IMR-90 (cell line): ENCODE measurements around the gene PDZD2. TPM values are rescaled to one million over a fixed set of nuclear protein-coding genes. Genes with fewer than 3 reads are reported as not detected.

Experiments
- ATAC-seq: fragments of 200-7000 bp; cut with Tn5 transposase; 2 replicates; pipeline ENCODE4 v1.9.1; 2020; ENCODE audit warnings: low read depth, mild to moderate bottlenecking, moderate library complexity
- BruUV-seq: library from RNA; stranded (reverse); fragments of 400-500 nt; replicated peaks from 2 replicates; lab custom pipeline; 2021; lab: Mats Ljungman, UMichigan
- CTCF ChIA-PET: fragments of 300-600 bp; formaldehyde crosslinking; extraction: SDS; loops from one replicate; lab custom pipeline; 2021; ENCODE audit warnings: antibody characterized with exemption; lab: Yijun Ruan, JAX
- POLR2A ChIA-PET: fragments of 300-600 bp; sonication (Branson Sonifier 250); formaldehyde crosslinking; loops from one replicate; lab custom pipeline; 2022; ENCODE audit warnings: antibody characterized with exemption; ENCODE audit not compliant: unreplicated experiment; lab: Charles Lee
- DNase-seq: peaks from one replicate; pipeline ENCODE4 v3.0.0; 2013
- H2AFZ ChIP-seq: replicated peaks from 2 replicates; pipeline ENCODE3; 2013; ENCODE audit warnings: low read length, mild to moderate bottlenecking; ENCODE audit not compliant: poor library complexity
- H2AK5ac ChIP-seq: 2 replicates; pipeline ENCODE4 v1.6.1; 2013; ENCODE audit warnings: low read depth, low read length, inconsistent platforms
- H2AK9ac ChIP-seq: replicated peaks from 2 replicates; pipeline ENCODE3; 2013; ENCODE audit warnings: mild to moderate bottlenecking, low read depth, low read length, moderate library complexity; ENCODE audit not compliant: poor library complexity
- H2BK120ac ChIP-seq: 2 replicates; pipeline ENCODE4 v1.6.1; 2013; ENCODE audit warnings: low read depth, low read length, inconsistent platforms
- H2BK15ac ChIP-seq: 3 replicates; pipeline ENCODE4 v1.6.1; 2013; ENCODE audit warnings: low read depth, low read length, inconsistent platforms
- H2BK20ac ChIP-seq: 2 replicates; pipeline ENCODE4 v1.6.1; 2013; ENCODE audit warnings: low read depth, mild to moderate bottlenecking, inconsistent platforms, low read length, moderate library complexity
- H2BK5ac ChIP-seq: 2 replicates; pipeline ENCODE4 v1.6.1; 2013; ENCODE audit warnings: mild to moderate bottlenecking, low read depth, low read length, inconsistent platforms; ENCODE audit not compliant: poor library complexity, severe bottlenecking
- H3K14ac ChIP-seq: replicated peaks from 2 replicates; pipeline ENCODE4 v1.6.1; 2013; ENCODE audit warnings: low read depth, low read length, inconsistent platforms
- H3K18ac ChIP-seq: 2 replicates; pipeline ENCODE4 v1.6.1; 2013; ENCODE audit warnings: low read depth, low read length, control low read depth
- H3K23ac ChIP-seq: 2 replicates; pipeline ENCODE4 v1.6.1; 2013; ENCODE audit warnings: low read depth, low read length, inconsistent platforms
- H3K27ac ChIP-seq: 2 replicates; pipeline ENCODE4 v1.5.1; 2013; ENCODE audit warnings: mild to moderate bottlenecking, control low read depth, low read length; ENCODE audit not compliant: insufficient read depth
- H3K27me3 ChIP-seq: 2 replicates; pipeline ENCODE4 v1.6.1; 2013; ENCODE audit warnings: low read length; ENCODE audit not compliant: control insufficient read depth, insufficient read depth
- H3K36me3 ChIP-seq: 2 replicates; pipeline ENCODE4 v1.6.1; 2013; ENCODE audit warnings: low read length, mixed read lengths; ENCODE audit not compliant: control insufficient read depth, insufficient read depth
- H3K4ac ChIP-seq: 2 replicates; pipeline ENCODE4 v1.6.1; 2013; ENCODE audit warnings: low read depth, low read length, inconsistent platforms
- H3K4me1 ChIP-seq: 2 replicates; pipeline ENCODE4 v1.6.1; 2013; ENCODE audit warnings: low read length, mixed read lengths; ENCODE audit not compliant: control insufficient read depth, insufficient read depth
- H3K4me2 ChIP-seq: 2 replicates; pipeline ENCODE4 v1.6.1; 2013; ENCODE audit warnings: low read depth, mild to moderate bottlenecking, control low read depth, low read length, moderate library complexity
- H3K4me3 ChIP-seq: 2 replicates; pipeline ENCODE4 v1.5.1; 2013; ENCODE audit warnings: low read depth, mild to moderate bottlenecking, control low read depth, low read length, moderate library complexity; ENCODE audit not compliant: insufficient read depth
- H3K56ac ChIP-seq: 2 replicates; pipeline ENCODE4 v1.6.1; 2013; ENCODE audit warnings: low read length, inconsistent platforms; ENCODE audit not compliant: insufficient read depth; ENCODE audit errors: extremely low read depth
- H3K79me1 ChIP-seq, 2 experiments: 2 replicates each; pipeline ENCODE4 v1.6.1; 2013; ENCODE audit warnings: low read length in 2 of 2, inconsistent platforms in 1 of 2, low read depth in 1 of 2
- H3K9ac ChIP-seq: 2 replicates; pipeline ENCODE4 v1.6.1; 2013; ENCODE audit warnings: low read depth, low read length, control low read depth
- H3K9me1 ChIP-seq: 2 replicates; pipeline ENCODE4 v1.6.1; 2013; ENCODE audit warnings: low read length, inconsistent platforms; ENCODE audit not compliant: insufficient read depth
- H3K9me3 ChIP-seq: 2 replicates; pipeline ENCODE4 v1.6.1; 2013; ENCODE audit warnings: low read length; ENCODE audit not compliant: control insufficient read depth, insufficient read depth
- H4K20me1 ChIP-seq: 2 replicates; pipeline ENCODE4 v1.6.1; 2013; ENCODE audit warnings: low read length, inconsistent platforms; ENCODE audit not compliant: insufficient read depth
- H4K5ac ChIP-seq: 2 replicates; pipeline ENCODE4 v1.6.1; 2013; ENCODE audit warnings: mild to moderate bottlenecking, low read depth, low read length, control low read depth
- H4K8ac ChIP-seq, 2 experiments: 2 replicates each; pipeline ENCODE4 v1.6.1; 2013; ENCODE audit warnings: low read depth in 2 of 2, low read length in 2 of 2, control low read depth in 1 of 2, inconsistent platforms in 1 of 2
- H4K91ac ChIP-seq: 2 replicates; pipeline ENCODE4 v1.6.1; 2013; ENCODE audit warnings: low read depth, low read length, inconsistent platforms; ENCODE audit not compliant: insufficient read depth
- CEBPB ChIP-seq: IDR thresholded peaks from 2 replicates; pipeline ENCODE4 v1.6.1; 2012; ENCODE audit warnings: low read depth, low read length, improper control_type of control experiment
- CHD1 ChIP-seq: IDR thresholded peaks from 2 replicates; pipeline ENCODE4 v1.6.1; 2012; ENCODE audit warnings: low read depth, low read length, improper control_type of control experiment
- CTCF ChIP-seq: conservative IDR thresholded peaks from 2 replicates; pipeline ENCODE4 v1.5.1; 2012; ENCODE audit warnings: mild to moderate bottlenecking, low read depth, low read length, improper control_type of control experiment
- MAZ ChIP-seq: IDR thresholded peaks from 2 replicates; pipeline ENCODE4 v1.6.1; 2012; ENCODE audit warnings: low read depth, mild to moderate bottlenecking, low read length, improper control_type of control experiment, moderate library complexity, borderline replicate concordance
- POLR2A ChIP-seq: IDR thresholded peaks from 2 replicates; pipeline ENCODE4 v1.6.1; 2012; ENCODE audit warnings: mild to moderate bottlenecking, low read depth, low read length
- RCOR1 ChIP-seq: IDR thresholded peaks from 2 replicates; pipeline ENCODE4 v1.6.1; 2012; ENCODE audit warnings: mild to moderate bottlenecking, low read length, improper control_type of control experiment; ENCODE audit not compliant: insufficient replicate concordance
- SMC3 ChIP-seq: fragments of 150-350 bp; IDR thresholded peaks from 2 replicates; pipeline ENCODE4 v1.6.1; 2016; ENCODE audit warnings: low read depth, mild to moderate bottlenecking, antibody characterized with exemption, low read length, moderate library complexity
- WGBS, 2 experiments: methylation state at CpG; one replicate each; pipeline versions ENCODE4 v1.1.5 to v1.1.7; 2013; ENCODE audit warnings: missing lambda C conversion rate in 2 of 2; ENCODE audit not compliant: insufficient read length in 1 of 2; ENCODE audit errors: extremely low coverage in 2 of 2; 5-methylcytosine and 5-hydroxymethylcytosine counted together
- dilution Hi-C: fragments of 300-500 bp; cut with HindIII; formaldehyde crosslinking; loops from one replicate; pipeline ENCODE4 v1.14.3; 2018; ENCODE audit warnings: low sequenced_read_pairs; ENCODE audit not compliant: unreplicated experiment
- in situ Hi-C: fragments of 300-500 bp; cut with MboI; formaldehyde crosslinking; loops from 3 replicates; pipeline ENCODE4 v1.14.3; 2019; ENCODE audit warnings: low sequenced_read_pairs, inconsistent platforms, mixed read lengths
- intact Hi-C: fragments of 100-400 bp; cut with micrococcal nuclease; formaldehyde crosslinking; loops from 2 replicates; pipeline ENCODE4 v1.10.0; 2022
- polyA plus RNA-seq, 3 experiments: library from polyadenylated mRNA; depleted of rRNA; stranded (reverse); fragments of >200 nt; gene quantifications; 2 replicates each; pipeline ENCODE4 v1.2.3, GENCODE V29; 2012; ENCODE audit warnings: low replicate concordance in 1 of 3
- total RNA-seq: library from RNA; depleted of rRNA; stranded (reverse); fragments of >200 nt; gene quantifications from 2 replicates; pipeline ENCODE4 v1.2.3, GENCODE V29; 2012
- TF ChIP-seq, protein P1 (sequence below): fragments of 150-350 bp; IDR thresholded peaks from 2 replicates; pipeline ENCODE4 v1.6.1; 2017; ENCODE audit warnings: mild to moderate bottlenecking, antibody characterized with exemption, low read length, low read depth

Gene PDZD2
- total and polyA plus RNA-seq, 2 of the 4 experiments (the other 2 are of a cell fraction) = under 0.01 to 0.02 TPM

- Histone ChIP-seq H3K36me3 (no peaks in the 10 kb centered on the region), H4K8ac (no peak overlapping the region), H2BK15ac (no peak overlapping the region), H3K4me2 (no peak overlapping the region), H3K9me1 (no peaks in the 10 kb centered on the region), H4K20me1 (no peaks in the 10 kb centered on the region), H3K23ac (no peak overlapping the region), H2AK9ac (no peak overlapping the region), H4K5ac (no peak overlapping the region), H2BK120ac (no peak overlapping the region), H3K4me3 (no peak overlapping the region), H3K4me1 (no peaks in the 10 kb centered on the region; the same call in 1 of the 2 replicates), H3K18ac (no peak overlapping the region), H2BK5ac (no peak overlapping the region), H3K9me3 (no peaks in the 10 kb centered on the region), H3K79me1 (no peaks in the 10 kb centered on the region), H4K91ac (no peak overlapping the region), H2AK5ac (no peak overlapping the region), H2AFZ (no peak overlapping the region), H3K27me3 (peaks cover 32% of the 10 kb centered on the region), H3K4ac (no peak overlapping the region), H2BK20ac (no peak overlapping the region), H3K56ac (no peak overlapping the region), H3K9ac (no peak overlapping the region), H3K27ac (no peak overlapping the region), H3K14ac (no peak overlapping the region)
- no TSS peak for BruUV-seq
- dilution Hi-C loops = no loop called here
- in situ Hi-C loops = no loop called here
- DNase-seq (no peak), ATAC-seq (no peak)
- no peak for TF ChIP-seq CTCF
- TF ChIP-seq POLR2A = no peak
- no peak for TF ChIP-seq SMC3
- TF ChIP-seq CHD1 = no peak
- no peak for TF ChIP-seq CEBPB
- TF ChIP-seq, protein P1, sequence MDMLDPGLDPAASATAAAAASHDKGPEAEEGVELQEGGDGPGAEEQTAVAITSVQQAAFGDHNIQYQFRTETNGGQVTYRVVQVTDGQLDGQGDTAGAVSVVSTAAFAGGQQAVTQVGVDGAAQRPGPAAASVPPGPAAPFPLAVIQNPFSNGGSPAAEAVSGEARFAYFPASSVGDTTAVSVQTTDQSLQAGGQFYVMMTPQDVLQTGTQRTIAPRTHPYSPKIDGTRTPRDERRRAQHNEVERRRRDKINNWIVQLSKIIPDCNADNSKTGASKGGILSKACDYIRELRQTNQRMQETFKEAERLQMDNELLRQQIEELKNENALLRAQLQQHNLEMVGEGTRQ = no peak
- TF ChIP-seq MAZ = no peak
- no peak for TF ChIP-seq RCOR1
- intact Hi-C loops = no loop called here
- WGBS, 2 experiments = 77% methylated on average over 4 of the region's 5 CpGs; no CpG with 5 or more reads in 1 of the 2 experiments
- POLR2A ChIA-PET = no interaction called here
- CTCF ChIA-PET = no interaction called here
Observed at GRCh38 chr5:31966936-31967335, 328.0 kb downstream of the PDZD2 start.
